Activated T-helper 1 cell treated with anti-CD3 and anti-CD28 coated beads, Interleukin-12 subunit alpha, Interleukin-12 subunit beta, Interleukin-2, Interleukin-4 antibody, amounts not matched to agents 30 ng/mL and 10 ng/mL and 1 ng/mL, durations not matched to agents 14 hours and 24 hours and 36 hours (primary cell): ENCODE data around the gene CCDC47. TPM values are rescaled to one million over a fixed set of nuclear protein-coding genes. Genes with fewer than 3 reads are reported as not detected.
"Not testable (repeated sequence)": the region's sequence is repeated elsewhere in the genome, so short reads cannot be mapped to it uniquely, and the experiment has no call there.

Experiments
- DNase-seq: peaks from one replicate; pipeline ENCODE4 v3.0.0; 2021; ENCODE audit warnings: low spot score
- H3K27ac Mint-ChIP-seq: one replicate; pipeline ENCODE4 v1.8.0; 2021; ENCODE audit warnings: mild to moderate bottlenecking, mixed read lengths
- H3K27me3 Mint-ChIP-seq: one replicate; pipeline ENCODE4 v1.8.0; 2022; ENCODE audit warnings: mild to moderate bottlenecking, moderate library complexity, mixed read lengths; ENCODE audit not compliant: insufficient read depth
- H3K36me3 Mint-ChIP-seq: one replicate; pipeline ENCODE4 v1.8.0; 2021; ENCODE audit warnings: low read depth, mixed read lengths
- H3K4me1 Mint-ChIP-seq: one replicate; pipeline ENCODE4 v1.8.0; 2021; ENCODE audit warnings: low read depth, mixed read lengths
- H3K4me3 Mint-ChIP-seq: one replicate; pipeline ENCODE4 v1.8.0; 2021; ENCODE audit warnings: mild to moderate bottlenecking, moderate library complexity, mixed read lengths
- H3K9me3 Mint-ChIP-seq: one replicate; pipeline ENCODE4 v1.8.0; 2021; ENCODE audit warnings: mixed read lengths
- intact Hi-C: fragments of 100-400 bp; cut with micrococcal nuclease; formaldehyde crosslinking; loops from one replicate; pipeline ENCODE4 v1.15.1; 2024
- total RNA-seq: library from RNA; stranded (reverse); gene quantifications from 2 replicates; pipeline ENCODE4 v1.2.3, GENCODE V29; 2022

The CCDC47 gene
- total RNA-seq, 1 donor from 2014 or later: 74.8 TPM

DNA sequence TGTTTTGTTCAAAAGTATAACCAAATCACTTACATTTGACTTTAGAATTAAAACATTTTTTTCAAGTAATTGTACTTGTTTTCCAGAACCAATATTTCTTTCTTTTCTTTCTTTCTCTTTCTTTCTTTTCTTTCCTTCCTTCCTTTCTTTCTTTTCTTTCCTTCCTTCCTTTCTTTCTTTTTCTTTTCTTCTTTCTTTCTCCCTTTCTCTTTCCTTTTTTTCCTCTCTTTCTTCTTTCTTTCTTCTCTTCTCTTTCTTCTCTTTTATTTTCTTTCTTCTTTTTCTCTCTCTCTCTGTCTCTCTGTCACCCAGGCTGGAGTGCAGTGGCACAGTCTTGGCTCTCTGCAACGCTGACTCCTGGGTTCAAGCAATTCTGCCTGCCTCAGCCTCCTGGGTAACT, 27.4 kb upstream of the CCDC47 start:
- no peak overlapping the region for H3K4me3 Mint-ChIP-seq
- intact Hi-C loops: no loop called here
- H3K9me3 Mint-ChIP-seq: no peaks in the 10 kb centered on the region
- no peaks in the 10 kb centered on the region for H3K27me3 Mint-ChIP-seq
- peaks cover 42% of the 10 kb centered on the region for H3K36me3 Mint-ChIP-seq
- peaks cover 3% of the 10 kb centered on the region for H3K4me1 Mint-ChIP-seq
- H3K27ac Mint-ChIP-seq: peak overlapping the region; percentile 53
- no peak for DNase-seq

DNA sequence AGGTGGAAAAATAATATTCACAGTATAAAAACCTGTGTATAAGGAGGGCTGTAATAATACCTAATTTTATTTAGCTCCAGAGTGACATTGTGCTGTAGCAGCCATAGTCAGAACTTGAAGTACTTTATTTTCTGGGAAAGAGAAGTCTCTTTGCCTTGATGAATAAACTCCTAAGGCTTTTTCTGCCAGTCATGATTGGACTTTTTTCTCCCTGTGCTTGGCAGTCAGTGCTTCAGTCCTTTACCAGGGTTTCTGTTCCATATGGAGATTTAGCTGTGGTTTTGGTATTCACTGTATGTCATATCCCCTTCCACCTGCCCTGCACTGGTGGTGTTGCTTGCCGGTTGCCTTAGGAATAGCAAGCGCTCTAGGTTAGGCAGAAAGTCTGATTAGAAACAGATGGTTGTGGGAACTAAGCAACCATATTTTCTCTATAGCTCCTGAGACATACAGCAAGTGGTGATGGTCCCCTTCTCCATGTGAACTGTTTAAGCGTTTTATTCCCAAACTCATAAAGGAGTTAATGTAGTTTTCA, 25.2 kb upstream of the CCDC47 start:
- Mint-ChIP-seq H3K9me3 (no peaks in the 10 kb centered on the region), H3K27ac (no peak overlapping the region), H3K4me1 (peaks cover 6% of the 10 kb centered on the region), H3K36me3 (peaks cover 42% of the 10 kb centered on the region), H3K4me3 (no peak overlapping the region), H3K27me3 (no peaks in the 10 kb centered on the region)
- no peak for DNase-seq
- intact Hi-C loops: no loop called here

DNA sequence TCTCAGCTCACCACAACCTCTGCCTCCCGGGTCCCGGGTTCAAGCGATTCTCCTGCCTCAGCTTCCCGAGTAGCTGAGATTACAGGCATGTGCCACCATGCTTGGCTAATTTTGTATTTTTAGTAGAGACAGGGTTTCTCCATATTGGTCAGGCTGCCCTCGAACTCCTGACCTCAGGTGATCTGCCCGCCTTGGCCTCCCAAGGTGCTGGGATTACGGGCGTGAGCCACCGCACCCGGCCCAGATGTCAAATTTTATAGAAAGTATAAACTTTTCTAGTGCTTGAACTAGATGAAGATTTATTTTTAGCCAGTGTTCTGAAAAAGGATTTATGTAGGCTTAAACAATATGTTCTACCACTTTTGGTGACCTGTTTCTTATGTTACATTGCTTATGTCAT, 23.0 kb upstream of the CCDC47 start:
- DNase-seq, H3K27ac Mint-ChIP-seq, intact Hi-C loops, H3K9me3 Mint-ChIP-seq, H3K4me3 Mint-ChIP-seq, H3K27me3 Mint-ChIP-seq: not testable (repeated sequence)
- peaks cover 12% of the 10 kb centered on the region for H3K4me1 Mint-ChIP-seq
- H3K36me3 Mint-ChIP-seq: peaks cover 39% of the 10 kb centered on the region

DNA sequence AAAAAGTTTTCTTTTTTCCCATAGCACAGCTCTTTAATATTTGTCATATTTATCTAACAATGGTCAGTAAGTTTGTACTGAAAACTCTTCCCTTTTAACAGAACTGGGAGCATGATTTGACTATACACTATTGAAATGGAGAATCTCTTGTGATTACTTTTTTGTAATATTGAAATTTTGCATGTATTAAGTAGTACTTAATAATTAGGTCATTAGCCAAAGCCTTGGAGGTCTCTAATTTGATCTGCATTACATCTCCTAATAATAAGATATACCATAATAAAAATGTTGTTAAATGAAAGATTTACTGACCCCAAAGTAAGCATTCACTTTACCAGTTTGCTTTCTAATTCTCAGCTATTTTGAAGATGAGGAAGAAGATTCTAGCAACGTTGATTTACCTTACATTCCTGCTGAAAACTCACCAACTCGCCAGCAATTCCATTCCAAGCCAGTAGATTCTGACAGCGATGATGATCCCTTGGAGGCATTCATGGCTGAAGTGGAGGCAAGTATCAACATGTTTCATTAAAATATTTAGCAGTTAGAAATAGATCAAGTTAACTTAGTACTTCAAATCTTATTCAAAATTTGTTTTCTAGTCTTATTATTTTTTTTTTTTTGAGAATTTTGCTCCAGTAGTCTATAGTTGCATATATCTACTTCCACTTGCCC, 18.8 kb upstream of the CCDC47 start:
- no peak for DNase-seq
- no peaks in the 10 kb centered on the region for H3K9me3 Mint-ChIP-seq
- peaks cover 12% of the 10 kb centered on the region for H3K4me1 Mint-ChIP-seq
- H3K4me3 Mint-ChIP-seq: no peak overlapping the region
- no peaks in the 10 kb centered on the region for H3K27me3 Mint-ChIP-seq
- intact Hi-C loops: no loop called here
- no peak overlapping the region for H3K27ac Mint-ChIP-seq
- peaks cover 24% of the 10 kb centered on the region for H3K36me3 Mint-ChIP-seq

DNA sequence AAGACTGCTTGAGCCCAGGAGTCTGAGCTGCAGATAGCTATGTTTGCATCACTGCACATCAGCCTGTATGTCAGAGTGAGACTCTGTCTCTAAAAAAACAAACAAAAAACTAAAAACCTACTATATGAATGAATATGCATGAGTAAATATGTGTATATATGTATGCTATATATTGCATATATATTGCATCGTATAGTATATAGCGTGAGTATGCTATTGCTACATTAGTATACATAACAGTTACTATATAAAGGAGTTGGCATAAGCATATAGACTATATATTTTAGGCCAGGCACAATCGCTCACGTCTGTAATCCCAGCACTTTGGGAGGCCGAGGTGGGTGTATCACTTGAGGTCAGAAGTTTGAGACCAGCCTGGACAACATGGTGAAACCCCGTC, 16.7 kb upstream of the CCDC47 start:
- Mint-ChIP-seq H3K9me3 (no peaks in the 10 kb centered on the region), H3K36me3 (peaks cover 23% of the 10 kb centered on the region), H3K4me3 (no peak overlapping the region), H3K4me1 (peaks cover 12% of the 10 kb centered on the region), H3K27me3 (no peaks in the 10 kb centered on the region), H3K27ac (no peak overlapping the region)
- intact Hi-C loops: no loop called here
- DNase-seq: no peak

DNA sequence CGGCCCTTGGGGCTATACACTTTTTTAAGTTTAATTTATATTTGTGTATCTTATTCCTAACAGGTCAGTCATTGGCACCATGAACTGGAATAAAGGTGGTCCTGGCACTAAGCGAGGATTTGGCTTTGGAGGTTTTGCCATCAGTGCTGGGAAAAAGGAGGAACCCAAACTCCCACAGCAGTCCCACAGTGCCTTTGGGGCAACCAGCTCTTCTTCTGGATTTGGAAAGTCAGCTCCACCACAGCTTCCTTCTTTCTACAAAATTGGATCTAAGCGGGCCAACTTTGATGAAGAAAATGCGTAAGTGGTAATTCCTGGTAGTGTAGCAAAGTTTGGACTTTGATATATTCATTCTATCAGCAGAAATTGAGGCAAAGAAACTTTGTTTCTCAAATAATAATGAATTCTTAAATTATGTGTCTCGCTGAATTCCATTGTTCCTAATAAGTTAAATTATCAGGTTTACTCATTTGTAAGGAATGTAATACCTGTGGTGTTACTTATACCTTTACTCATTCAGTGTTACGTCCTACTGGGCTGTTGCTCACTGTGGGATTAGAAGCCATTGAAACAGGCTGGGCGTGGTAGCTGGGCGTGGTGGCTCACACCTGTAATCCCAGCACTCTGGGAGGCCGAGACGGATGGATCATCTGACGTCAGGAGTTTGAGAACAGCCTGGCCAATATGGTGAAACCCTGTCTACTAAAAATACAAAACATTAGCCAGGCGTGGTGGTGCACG, 13.7 kb upstream of the CCDC47 start:
- DNase-seq: no peak
- Mint-ChIP-seq H3K27me3 (no peaks in the 10 kb centered on the region), H3K9me3 (no peaks in the 10 kb centered on the region), H3K27ac (no peak overlapping the region), H3K36me3 (peaks cover 24% of the 10 kb centered on the region), H3K4me3 (no peak overlapping the region), H3K4me1 (peaks cover 26% of the 10 kb centered on the region)
- intact Hi-C loops: no loop called here

DNA sequence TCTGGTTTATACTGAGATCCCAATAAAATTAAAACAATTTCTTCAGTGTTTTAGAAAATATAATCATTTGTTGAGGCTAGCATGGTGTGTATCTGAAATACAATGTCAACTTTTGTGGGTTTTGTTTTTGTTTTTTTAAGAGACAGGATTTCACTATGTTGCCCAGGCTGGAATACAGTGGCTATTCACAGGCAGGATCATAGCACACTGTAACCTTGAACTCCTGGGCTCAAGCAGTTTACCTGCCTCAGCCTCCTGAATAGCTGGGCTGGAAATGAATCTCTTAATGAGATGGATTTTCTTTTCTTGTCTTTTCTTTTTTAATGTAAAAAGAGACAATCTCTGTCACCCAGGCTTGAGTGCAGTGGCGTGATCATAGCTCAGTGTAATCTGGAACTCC, 12.7 kb upstream of the CCDC47 start:
- H3K4me1 Mint-ChIP-seq: peaks cover 30% of the 10 kb centered on the region
- H3K27me3 Mint-ChIP-seq: no peaks in the 10 kb centered on the region
- H3K4me3 Mint-ChIP-seq: no peak overlapping the region
- no peaks in the 10 kb centered on the region for H3K9me3 Mint-ChIP-seq
- H3K27ac Mint-ChIP-seq: no peak overlapping the region
- intact Hi-C loops: no loop called here
- DNase-seq: no peak
- peaks cover 27% of the 10 kb centered on the region for H3K36me3 Mint-ChIP-seq

DNA sequence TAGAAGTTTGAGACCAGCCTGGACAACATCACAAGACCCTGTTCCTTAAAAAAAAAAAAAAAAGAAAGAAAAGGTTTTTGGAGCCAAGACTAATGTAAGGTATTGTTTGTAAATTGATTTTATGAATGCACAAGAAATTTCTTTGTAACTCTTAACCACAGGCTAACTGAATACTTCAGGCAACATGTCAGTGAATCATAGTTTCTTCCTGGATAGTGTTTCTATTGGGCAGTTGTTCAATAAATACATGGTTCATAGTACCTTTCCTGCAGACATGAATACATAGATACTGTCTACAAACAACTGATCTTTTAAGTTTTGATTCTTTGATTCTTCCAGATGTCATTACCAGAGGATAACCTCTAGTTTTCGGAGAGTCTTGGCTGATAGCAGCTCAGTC, 12.2 kb upstream of the CCDC47 start:
- Mint-ChIP-seq H3K27ac (no peak overlapping the region), H3K27me3 (no peaks in the 10 kb centered on the region)
- intact Hi-C loops: no loop called here

DNA sequence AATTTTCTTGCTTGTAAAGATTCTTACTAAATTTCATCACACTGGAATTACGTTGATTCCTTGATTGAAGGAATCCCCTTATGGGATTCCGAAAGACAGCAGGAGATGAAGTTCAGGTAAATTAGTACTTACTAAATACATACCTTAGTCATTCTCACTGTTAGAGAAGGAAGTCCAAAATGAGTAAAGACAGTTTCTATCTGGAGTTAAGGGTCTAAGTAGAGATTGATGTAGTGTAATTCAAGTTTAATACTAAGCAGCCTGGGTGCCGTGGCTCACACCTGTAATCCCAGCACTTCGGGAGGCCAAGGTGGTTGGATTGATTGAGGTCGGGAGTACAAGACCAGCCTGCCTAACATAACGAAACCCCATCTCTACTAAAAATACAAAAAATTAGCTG, 10.1 kb upstream of the CCDC47 start:
- intact Hi-C loops: no loop called here
- H3K9me3 Mint-ChIP-seq: no peaks in the 10 kb centered on the region
- no peaks in the 10 kb centered on the region for H3K27me3 Mint-ChIP-seq
- peak overlapping the region; percentile 44 for H3K27ac Mint-ChIP-seq
- H3K4me1 Mint-ChIP-seq: peaks cover 45% of the 10 kb centered on the region
- no peak overlapping the region for H3K4me3 Mint-ChIP-seq
- DNase-seq: no peak
- peaks cover 36% of the 10 kb centered on the region for H3K36me3 Mint-ChIP-seq

More for the DNA sequence above, 12.2 kb upstream of the CCDC47 start:
- Mint-ChIP-seq H3K4me3 (no peak overlapping the region), H3K9me3 (no peaks in the 10 kb centered on the region), H3K36me3 (peaks cover 32% of the 10 kb centered on the region), H3K4me1 (peaks cover 36% of the 10 kb centered on the region)
- no peak for DNase-seq

DNA sequence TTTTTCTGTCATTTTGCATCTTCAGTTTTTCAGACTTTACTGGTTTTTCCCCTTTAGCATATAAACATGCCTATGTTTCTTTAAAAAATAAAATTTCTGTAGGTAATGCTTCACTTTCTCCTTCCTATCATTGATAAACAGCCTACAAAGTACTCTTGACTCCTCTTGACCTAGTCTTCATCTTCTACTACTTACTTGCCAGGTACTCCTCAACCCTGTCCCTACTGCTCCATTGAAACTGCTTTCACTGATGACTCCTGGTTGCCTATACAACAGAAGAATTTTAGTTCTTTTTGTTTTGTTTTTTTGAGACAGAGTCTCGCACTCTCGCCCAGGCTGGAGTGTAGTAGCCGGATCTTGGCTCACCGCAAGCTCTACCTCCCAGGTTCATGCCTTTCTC, 7.5 kb upstream of the CCDC47 start:
- Mint-ChIP-seq H3K36me3 (peaks cover 42% of the 10 kb centered on the region), H3K27me3 (no peaks in the 10 kb centered on the region), H3K9me3 (no peaks in the 10 kb centered on the region), H3K27ac (no peak overlapping the region), H3K4me1 (peaks cover 69% of the 10 kb centered on the region), H3K4me3 (no peak overlapping the region)
- DNase-seq: no peak
- intact Hi-C loops: no loop called here

DNA sequence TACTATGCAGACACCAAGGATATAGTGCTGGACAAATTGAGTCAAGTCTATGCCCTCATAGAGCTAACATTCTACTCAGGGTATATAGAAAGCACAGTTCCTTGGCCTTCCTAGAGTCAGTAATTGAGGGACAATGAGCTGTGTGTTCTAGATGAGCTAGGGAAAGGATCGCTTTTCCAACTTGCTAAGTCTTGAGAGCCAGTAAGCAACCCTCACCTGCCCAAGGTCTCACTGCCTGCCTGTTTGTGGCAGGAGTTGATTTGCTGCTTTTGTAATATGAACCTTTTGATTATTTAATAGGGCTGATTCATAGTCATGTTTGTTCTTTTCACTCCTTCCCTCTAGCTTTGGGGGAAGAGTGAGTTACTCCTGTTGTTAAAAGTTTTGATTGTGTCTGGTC, 7.1 kb upstream of the CCDC47 start:
- Mint-ChIP-seq H3K27ac (no peak overlapping the region), H3K4me1 (peaks cover 69% of the 10 kb centered on the region), H3K9me3 (no peaks in the 10 kb centered on the region), H3K36me3 (peaks cover 43% of the 10 kb centered on the region), H3K27me3 (no peaks in the 10 kb centered on the region), H3K4me3 (no peak overlapping the region)
- intact Hi-C loops: no loop called here
- DNase-seq: no peak

DNA sequence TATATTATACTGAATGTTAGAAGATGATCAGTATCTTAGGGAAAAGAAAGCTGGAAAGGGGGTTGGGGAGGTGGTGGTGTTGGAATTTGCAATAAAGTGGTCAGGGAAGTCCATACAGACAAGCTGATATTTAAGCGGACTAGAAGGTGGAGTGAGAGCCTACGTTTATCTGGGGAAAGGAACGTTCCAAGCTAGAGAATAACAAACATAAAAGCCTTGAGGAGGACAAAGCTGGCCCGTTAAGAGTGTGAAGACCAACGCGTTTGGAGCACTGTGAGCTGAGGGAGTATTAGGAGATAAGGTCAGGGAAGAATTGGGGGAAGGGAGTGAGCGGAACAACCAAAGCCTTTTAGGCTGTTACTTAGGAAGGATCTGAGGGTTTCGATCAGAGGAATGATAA, 2.0 kb upstream of the CCDC47 start:
- no peaks in the 10 kb centered on the region for H3K9me3 Mint-ChIP-seq
- intact Hi-C loops: loop anchor here (10.0 kb wide), 1 partner anchor 351 kb away; no protein-coding TSS in a partner anchor

DNA sequence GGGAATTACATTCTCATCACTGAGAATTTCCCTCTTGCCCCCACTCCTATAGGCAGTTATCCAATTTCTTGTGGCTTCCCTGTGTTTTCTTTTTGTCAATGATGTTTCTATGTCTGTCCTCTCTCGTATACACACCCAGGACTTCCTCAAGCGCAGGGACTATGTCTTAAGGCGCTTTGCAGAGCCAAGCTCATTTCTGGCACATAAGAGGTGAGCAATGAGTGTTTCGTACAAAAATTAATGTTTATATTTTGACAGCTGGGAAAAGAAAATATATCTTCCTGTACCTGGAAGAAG, 1.5 kb upstream of the CCDC47 start:
- Mint-ChIP-seq H3K36me3 (peaks cover 31% of the 10 kb centered on the region), H3K9me3 (no peaks in the 10 kb centered on the region), H3K27me3 (no peaks in the 10 kb centered on the region), H3K4me3 (peak overlapping the region; percentile 96), H3K4me1 (peaks cover 68% of the 10 kb centered on the region), H3K27ac (peak overlapping the region; percentile 100)
- intact Hi-C loops: loop anchor here (1.0 to 10.0 kb wide), 4 partner anchors 225 to 372 kb away; partner anchors contain the start of genes DCAF7 and ERN1
- DNase-seq: no peak

More for the DNA sequence above, 2.0 kb upstream of the CCDC47 start:
- Mint-ChIP-seq H3K27ac (peak overlapping the region; percentile 100), H3K4me1 (peaks cover 66% of the 10 kb centered on the region), H3K4me3 (peak overlapping the region; percentile 96), H3K27me3 (no peaks in the 10 kb centered on the region), H3K36me3 (peaks cover 32% of the 10 kb centered on the region)
- no peak for DNase-seq
